ELR (cell line): ENCODE results near the gene SLC29A3.
"Not testable (repeated sequence)": the region's sequence is repeated elsewhere in the genome, so short reads cannot be mapped to it uniquely, and the experiment has no call there.

Experiments used
- DNase-seq: peaks from one replicate; pipeline ENCODE4 v3.0.0-alpha.2; 2015; ENCODE audit warnings: low read depth

SLC29A3 gene

GRCh38 chr10:71346731-71347130, 27.7 kb downstream of the SLC29A3 start:
- no peak for DNase-seq

GRCh38 chr10:71347587-71348395, 28.7 kb downstream of the SLC29A3 start:
- no peak for DNase-seq

DNA sequence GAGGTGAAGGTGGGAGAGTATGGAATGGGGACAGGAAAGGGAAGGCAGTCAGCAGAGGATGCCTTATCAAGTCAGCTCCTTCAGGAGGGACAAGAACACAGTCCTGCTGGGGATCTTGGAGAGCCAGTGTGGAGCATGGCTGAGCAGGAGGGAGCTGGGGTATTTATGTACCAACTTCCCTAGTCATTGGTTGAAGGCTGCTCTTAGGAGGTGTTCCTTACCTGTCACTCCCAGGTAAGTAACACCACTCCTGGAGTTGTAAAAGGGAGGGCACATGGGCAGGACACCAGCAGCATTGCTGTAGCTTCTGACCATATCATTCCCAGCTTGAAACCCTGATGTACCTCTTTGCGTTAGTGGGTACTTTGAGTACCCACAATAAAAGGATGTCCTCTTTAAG, 29.8 kb downstream of the SLC29A3 start:
- no peak for DNase-seq

- DNase-seq, result peak; percentile 44
These were observed 30.3 kb downstream of the SLC29A3 start for GRCh38 chr10:71349406-71349805.

DNA sequence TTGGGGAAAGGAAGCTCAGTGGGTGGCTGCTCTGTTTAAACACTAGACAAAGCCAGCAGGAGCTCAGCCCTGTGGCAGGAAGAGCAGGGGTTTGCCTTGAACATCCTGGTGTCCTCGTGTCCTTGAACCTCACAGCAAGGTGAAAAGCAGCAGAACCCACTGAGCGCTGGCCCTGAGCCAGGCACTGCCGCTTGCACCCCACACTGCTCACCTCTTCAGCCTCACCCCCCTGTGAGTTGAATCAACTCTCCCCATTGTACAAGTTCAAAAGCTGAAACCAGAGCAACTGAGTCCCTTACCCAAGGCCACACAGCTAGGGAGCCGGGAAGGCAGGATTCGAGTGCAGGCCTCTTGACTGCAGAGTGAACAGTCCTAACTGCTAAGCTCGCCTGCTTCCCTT, 32.0 kb downstream of the SLC29A3 start:
- no peak for DNase-seq

- DNase-seq, result no peak
These were observed 32.7 kb downstream of the SLC29A3 start for GRCh38 chr10:71351628-71352319.

- DNase-seq, result no peak
These were observed 34.6 kb downstream of the SLC29A3 start for GRCh38 chr10:71353639-71354038.

- DNase-seq, result peak; percentile 48
These were observed 35.7 kb downstream of the SLC29A3 start for GRCh38 chr10:71354776-71355175.

GRCh38 chr10:71355886-71356285, 36.8 kb downstream of the SLC29A3 start:
- no peak for DNase-seq

DNA sequence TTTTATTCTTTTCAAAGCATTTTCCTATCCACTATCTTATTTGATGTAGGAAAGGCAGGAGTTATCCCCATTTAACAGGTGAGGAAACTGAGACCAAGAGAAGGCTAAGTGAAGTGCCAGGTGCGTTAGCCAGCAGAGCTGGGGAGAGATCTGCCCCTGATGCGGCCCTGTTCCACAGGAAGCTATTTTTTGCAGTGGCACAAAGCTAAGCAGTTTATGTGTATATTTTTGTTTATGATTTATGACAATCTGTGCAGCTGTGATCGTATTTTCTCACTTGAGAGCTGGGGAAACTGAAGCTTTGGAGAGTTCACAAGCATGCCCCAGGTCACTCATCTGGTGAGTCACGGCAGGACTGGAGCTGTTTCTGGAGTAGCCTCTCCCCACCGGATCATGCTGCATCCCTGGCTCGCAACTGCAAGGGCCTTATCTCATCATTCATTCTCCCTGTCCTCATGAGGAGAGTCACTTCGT, 38.8 kb downstream of the SLC29A3 start:
- peak; percentile 37 for DNase-seq

DNA sequence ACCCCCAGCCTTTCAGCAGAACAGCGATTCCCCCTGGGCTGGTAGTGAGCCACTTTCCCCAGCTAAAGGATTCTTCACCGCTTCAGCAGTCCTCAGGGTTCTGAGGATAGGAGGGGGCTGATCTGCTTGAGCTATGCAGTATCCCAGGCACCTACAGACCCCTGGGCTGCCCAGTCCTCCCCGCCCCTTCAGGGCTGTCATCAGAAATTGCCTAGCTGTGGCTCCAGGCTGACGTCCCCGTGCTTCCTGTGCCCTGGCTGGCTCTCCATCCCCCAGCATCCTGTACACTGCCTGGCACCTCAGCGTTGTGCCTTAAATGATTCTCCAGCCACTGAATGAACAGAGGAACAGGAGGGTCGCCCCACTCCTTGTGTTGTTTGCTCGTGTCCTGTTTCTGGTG, 39.2 kb downstream of the SLC29A3 start:
- DNase-seq, result no peak

DNA sequence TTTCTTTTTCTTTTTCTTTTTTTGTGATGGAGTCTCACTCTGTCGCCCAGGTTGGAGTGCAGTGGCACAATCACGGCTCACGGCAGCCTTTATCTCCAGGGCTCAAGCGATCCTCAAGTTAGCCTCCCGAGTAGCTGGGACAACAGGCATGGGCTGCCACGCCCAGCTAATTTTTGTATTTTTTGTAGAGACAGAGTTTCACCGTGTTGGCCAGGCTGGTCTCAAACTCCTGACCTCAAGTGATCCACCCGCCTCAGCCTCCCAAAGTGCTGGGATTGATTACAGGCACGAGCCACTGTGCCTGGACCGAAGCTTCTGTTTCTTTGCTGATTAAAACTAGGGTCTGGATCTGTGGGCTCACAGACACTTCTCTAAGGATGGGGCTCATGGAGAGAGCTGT, 39.8 kb downstream of the SLC29A3 start:
- not testable (repeated sequence) for DNase-seq

DNA sequence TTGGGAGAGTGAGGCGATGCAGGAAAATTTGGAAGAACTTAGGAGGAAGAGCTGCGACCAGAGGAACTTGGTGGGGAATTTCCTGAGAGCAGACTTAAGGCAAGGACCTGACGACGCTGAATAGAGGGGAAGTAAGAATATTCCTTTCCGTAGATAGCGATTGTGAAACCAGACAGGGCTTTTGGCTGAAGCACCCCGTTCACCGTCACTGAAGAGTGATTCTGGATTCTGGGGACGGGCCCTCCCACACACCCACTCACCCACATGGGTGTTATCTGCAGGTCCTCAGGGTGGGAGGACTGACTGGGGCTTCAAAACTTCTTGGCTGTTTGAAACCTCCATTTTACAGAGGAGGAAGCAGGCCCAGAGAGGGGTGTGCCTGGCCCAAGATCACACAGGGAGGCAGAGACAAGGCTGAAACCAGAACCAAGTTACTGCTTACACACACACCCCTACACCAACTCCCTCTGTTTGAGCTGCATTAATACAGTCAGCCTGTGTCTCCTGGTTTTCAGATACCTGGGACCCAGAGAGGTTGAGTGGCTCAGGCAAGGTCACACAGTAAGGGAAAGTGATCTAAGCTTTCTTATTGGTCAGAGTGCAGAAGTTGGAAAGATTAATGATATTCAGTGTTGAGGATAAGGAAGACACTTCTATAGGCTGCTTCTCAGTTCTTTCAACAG, 40.4 kb downstream of the SLC29A3 start:
- DNase-seq, result no peak

GRCh38 chr10:71360735-71361134, 41.7 kb downstream of the SLC29A3 start:
- DNase-seq, result no peak

- no peak for DNase-seq
These were observed 42.5 kb downstream of the SLC29A3 start for GRCh38 chr10:71361581-71361980.

DNA sequence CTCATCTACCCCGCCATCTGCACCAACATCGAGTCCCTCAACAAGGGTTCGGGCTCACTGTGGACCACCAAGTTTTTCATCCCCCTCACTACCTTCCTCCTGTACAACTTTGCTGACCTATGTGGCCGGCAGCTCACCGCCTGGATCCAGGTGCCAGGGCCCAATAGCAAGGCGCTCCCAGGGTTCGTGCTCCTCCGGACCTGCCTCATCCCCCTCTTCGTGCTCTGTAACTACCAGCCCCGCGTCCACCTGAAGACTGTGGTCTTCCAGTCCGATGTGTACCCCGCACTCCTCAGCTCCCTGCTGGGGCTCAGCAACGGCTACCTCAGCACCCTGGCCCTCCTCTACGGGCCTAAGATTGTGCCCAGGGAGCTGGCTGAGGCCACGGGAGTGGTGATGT, 43.1 kb downstream of the SLC29A3 start:
- DNase-seq, result no peak

GRCh38 chr10:71363936-71364335, 44.9 kb downstream of the SLC29A3 start:
- no peak for DNase-seq

- DNase-seq, result no peak
These were observed 46.3 kb downstream of the SLC29A3 start for GRCh38 chr10:71365366-71365765.

- no peak for DNase-seq
These were observed 47.6 kb downstream of the SLC29A3 start for GRCh38 chr10:71366690-71367089.

- DNase-seq, result peak; percentile 44
These were observed 48.2 kb downstream of the SLC29A3 start for GRCh38 chr10:71367271-71367670.

- DNase-seq, result no peak
These were observed 49.1 kb downstream of the SLC29A3 start for GRCh38 chr10:71368176-71368575.

GRCh38 chr10:71368643-71369042, 49.6 kb downstream of the SLC29A3 start:
- DNase-seq, result peak; percentile 23

DNA sequence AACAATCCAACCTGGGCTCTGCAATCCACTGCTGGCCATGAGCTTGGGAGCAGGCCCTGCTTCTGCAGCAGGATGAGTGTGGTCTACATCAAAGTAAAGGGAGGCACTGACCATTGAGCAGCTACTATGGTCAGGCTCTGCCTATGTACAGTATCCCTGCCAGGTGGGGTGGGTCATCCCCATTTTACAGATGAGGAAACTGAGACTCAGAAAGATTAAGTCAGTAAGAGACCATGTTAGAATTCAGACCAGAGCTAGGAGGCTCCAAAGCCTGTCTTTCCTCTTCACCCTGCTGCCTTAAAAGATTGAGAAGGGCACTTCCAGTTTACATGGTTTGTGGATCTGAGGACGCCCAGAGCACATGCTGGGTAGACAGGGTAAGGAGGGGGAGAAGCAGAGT, 50.5 kb downstream of the SLC29A3 start:
- no peak for DNase-seq
